SK-N-SH (cell line): Measurements from ENCODE around the gene ELAVL2. TPM values are rescaled to one million over a fixed set of nuclear protein-coding genes. Genes with fewer than 3 reads are reported as not detected.
A peak's percentile ranks its signal among the peaks of the same experiment; 100 is the strongest.

Source experiments
- CTCF ChIA-PET: fragments of 300-600, 350-600 bp; formaldehyde crosslinking; extraction: SDS; loops from one replicate; lab custom pipeline; 2021; lab: Yijun Ruan, JAX
- POLR2A ChIA-PET: fragments of 350-600 bp; sonication (Branson Sonifier 250); formaldehyde crosslinking; extraction: SDS; loops from one replicate; lab custom pipeline; 2020; ENCODE audit warnings: antibody characterized with exemption, inconsistent platforms; lab: Yijun Ruan, JAX
- DNase-seq: peaks from one replicate; pipeline ENCODE4 v3.0.0; 2012
- H2AFZ ChIP-seq: fragments of 200-600 bp; sonication (generic); 2 replicates; pipeline ENCODE4 v1.8.1; 2016; ENCODE audit warnings: antibody characterized with exemption, mild to moderate bottlenecking, low read depth
- H3F3A ChIP-seq: fragments of 200-600 bp; sonication (generic); replicated peaks from 2 replicates; pipeline ENCODE3; 2016; ENCODE audit warnings: antibody characterized with exemption, mild to moderate bottlenecking; ENCODE audit not compliant: insufficient read depth
- H3K27ac ChIP-seq, 2 experiments: fragments of 200-500 bp in 1 of 2; fragments of 200-600 bp in 1 of 2; sonication (Bioruptor generic) in 1 of 2; sonication (generic), shearing (Covaris generic) in 1 of 2; 2 replicates each; pipeline versions ENCODE4 v1.5.1 to v1.6.1; 2014 to 2016; ENCODE audit warnings: low read depth in 2 of 2, inconsistent platforms in 1 of 2, low read length in 1 of 2, mild to moderate bottlenecking in 1 of 2, mixed read lengths in 1 of 2
- H3K27me3 ChIP-seq: fragments of 200-600 bp; sonication (generic), shearing (Covaris generic); 2 replicates; pipeline ENCODE4 v1.6.1; 2016; ENCODE audit warnings: mixed run types; ENCODE audit not compliant: insufficient read depth
- H3K36me3 ChIP-seq, 2 experiments: fragments of 200-500 bp in 1 of 2; fragments of 200-600 bp in 1 of 2; sonication (Bioruptor generic) in 1 of 2; sonication (generic) in 1 of 2; replicated peaks in 1 of 2; 2 replicates each; pipeline versions ENCODE3 to v1.5.1; 2014 to 2016; ENCODE audit warnings: low read length in 1 of 2, mild to moderate bottlenecking in 1 of 2; ENCODE audit not compliant: insufficient read depth in 2 of 2, control insufficient read depth in 1 of 2
- H3K4me1 ChIP-seq, 2 experiments: fragments of 200-500 bp in 1 of 2; fragments of 200-600 bp in 1 of 2; sonication (Bioruptor generic) in 1 of 2; sonication (generic), shearing (Covaris generic) in 1 of 2; 2 replicates each; pipeline versions ENCODE4 v1.5.1 to v1.6.1; 2014 to 2016; ENCODE audit warnings: low read depth in 1 of 2, low read length in 1 of 2, mixed run types in 1 of 2; ENCODE audit not compliant: insufficient read depth in 2 of 2, control insufficient read depth in 1 of 2
- H3K4me2 ChIP-seq: fragments of 200-600 bp; sonication (generic), shearing (Covaris generic); 2 replicates; pipeline ENCODE4 v1.6.1; 2017; ENCODE audit warnings: mixed run types
- H3K4me3 ChIP-seq, 2 experiments: fragments of 200-500 bp in 1 of 2; fragments of 200-600 bp in 1 of 2; sonication (Bioruptor generic) in 1 of 2; sonication (generic), shearing (Covaris generic) in 1 of 2; 2 replicates each; pipeline versions ENCODE4 v1.5.1 to v1.8.1; 2014 to 2016; ENCODE audit warnings: low read depth in 2 of 2, inconsistent platforms in 1 of 2, low read length in 1 of 2, mild to moderate bottlenecking in 1 of 2, mixed read lengths in 1 of 2, moderate library complexity in 1 of 2
- H3K79me2 ChIP-seq: fragments of 200-600 bp; sonication (generic); 2 replicates; pipeline ENCODE4 v1.8.1; 2017; ENCODE audit warnings: mild to moderate bottlenecking; ENCODE audit not compliant: insufficient read depth
- H3K9ac ChIP-seq: fragments of 200-600 bp; sonication (generic); 2 replicates; pipeline ENCODE4 v1.6.1; 2017; ENCODE audit warnings: mixed run types
- H3K9me2 ChIP-seq: fragments of 200-600 bp; sonication (generic); 2 replicates; pipeline ENCODE4 v1.6.1; 2017; ENCODE audit warnings: mixed run types
- H3K9me3 ChIP-seq: fragments of 200-600 bp; sonication (generic); 2 replicates; pipeline ENCODE4 v1.6.1; 2017; ENCODE audit warnings: mixed run types, mild to moderate bottlenecking, moderate library complexity
- H4K20me1 ChIP-seq: fragments of 200-600 bp; sonication (generic); 2 replicates; pipeline ENCODE4 v1.6.1; 2017; ENCODE audit warnings: mild to moderate bottlenecking, mixed run types; ENCODE audit not compliant: insufficient read depth
- ELF1 ChIP-seq: IDR thresholded peaks from 2 replicates; pipeline ENCODE4 v1.4.0; 2012
- EZH2phosphoT487 ChIP-seq: fragments of 200-600 bp; sonication (generic); IDR thresholded peaks from 2 replicates; pipeline ENCODE4 v1.6.1; 2017; ENCODE audit warnings: low read depth, mixed run types, mild to moderate bottlenecking, antibody characterized with exemption, moderate library complexity, borderline replicate concordance
- FOSL2 ChIP-seq: IDR thresholded peaks from 2 replicates; pipeline ENCODE4 v1.4.0; 2012; ENCODE audit warnings: low read depth, mild to moderate bottlenecking, moderate library complexity, borderline replicate concordance
- FOXJ3 ChIP-seq: sonication (generic); formaldehyde crosslinking; IDR thresholded peaks from 2 replicates; pipeline ENCODE4 v1.5.1; 2020; ENCODE audit warnings: mild to moderate bottlenecking, missing genetic modification reagents
- GABPA ChIP-seq: IDR thresholded peaks from 2 replicates; pipeline ENCODE4 v1.4.0; 2012; ENCODE audit warnings: low read depth, mild to moderate bottlenecking
- GATA2 ChIP-seq: sonication (generic); formaldehyde crosslinking; IDR thresholded peaks from 2 replicates; pipeline ENCODE4 v1.5.0; 2020; ENCODE audit warnings: mild to moderate bottlenecking, missing genetic modification reagents
- IRF3 ChIP-seq: fragments of 150-350 bp; IDR thresholded peaks from 2 replicates; pipeline ENCODE4 v1.6.1; 2016; ENCODE audit warnings: mild to moderate bottlenecking, low read depth, low read length
- JUND ChIP-seq: IDR thresholded peaks from 2 replicates; pipeline ENCODE4 v1.4.0; 2012
- NRF1 ChIP-seq: IDR thresholded peaks from 2 replicates; pipeline ENCODE4 v1.6.1; 2012; ENCODE audit warnings: low read depth, mild to moderate bottlenecking, low read length
- PBX3 ChIP-seq: IDR thresholded peaks from 2 replicates; pipeline ENCODE4; 2012
- POLR2AphosphoS5 ChIP-seq: IDR thresholded peaks from 2 replicates; pipeline ENCODE4 v1.6.1; 2012; ENCODE audit warnings: low read depth, low read length
- RAD21 ChIP-seq: IDR thresholded peaks from 2 replicates; pipeline ENCODE4 v1.6.1; 2012; ENCODE audit warnings: mild to moderate bottlenecking, low read length
- RXRA ChIP-seq: IDR thresholded peaks from 2 replicates; pipeline ENCODE4 v1.4.0; 2012; ENCODE audit warnings: low read depth, mild to moderate bottlenecking, borderline replicate concordance
- SIN3A ChIP-seq: IDR thresholded peaks from 2 replicates; pipeline ENCODE4 v1.6.1; 2012; ENCODE audit warnings: low read depth, mild to moderate bottlenecking, low read length, moderate library complexity, borderline replicate concordance
- SMC3 ChIP-seq: IDR thresholded peaks from 2 replicates; pipeline ENCODE4 v1.6.1; 2012; ENCODE audit warnings: low read depth, low read length, improper control_type of control experiment
- TAF1 ChIP-seq: IDR thresholded peaks from 2 replicates; pipeline ENCODE4 v1.6.1; 2012; ENCODE audit warnings: low read depth, mild to moderate bottlenecking, low read length, moderate library complexity, borderline replicate concordance
- TCF12 ChIP-seq: IDR thresholded peaks from 2 replicates; pipeline ENCODE4 v1.4.0; 2012
- TEAD4 ChIP-seq: IDR thresholded peaks from 2 replicates; pipeline ENCODE4 v1.4.0; 2012; ENCODE audit warnings: mild to moderate bottlenecking, borderline replicate concordance; ENCODE audit not compliant: insufficient read depth
- YY1 ChIP-seq: IDR thresholded peaks from 2 replicates; pipeline ENCODE4 v1.4.0; 2012; ENCODE audit warnings: low read depth, mild to moderate bottlenecking
- WGBS: methylation state at CpG from one replicate; pipeline ENCODE4 v1.1.6; 2017; ENCODE audit warnings: low lambda C conversion rate; 5-methylcytosine and 5-hydroxymethylcytosine counted together
- polyA plus RNA-seq, 3 experiments: library from polyadenylated mRNA; depleted of rRNA; stranded (reverse); fragments of >200 nt; gene quantifications; 2 replicates each; pipeline ENCODE4 v1.2.3, GENCODE V29; 2012

The ELAVL2 gene
- polyA plus RNA-seq, 1 of the 3 experiments (the other 2 are of a cell fraction): 0.15 TPM

GRCh38 chr9:23822261-23823169 lies 3.5 kb downstream of the ELAVL2 start:
- no peak overlapping the region for H3K27ac ChIP-seq
- H4K20me1 ChIP-seq: no peaks in the 10 kb centered on the region
- peaks cover 15% of the 10 kb centered on the region for H3K27me3 ChIP-seq
- no peak for TF ChIP-seq FOSL2
- no peak for TF ChIP-seq IRF3
- TF ChIP-seq TAF1: no peak
- no peak for TF ChIP-seq NRF1
- no peak for TF ChIP-seq GATA2
- no peak for TF ChIP-seq SIN3A
- TF ChIP-seq ELF1: no peak
- no peak for TF ChIP-seq TCF12
- no peak for TF ChIP-seq JUND
- no peak for TF ChIP-seq EZH2phosphoT487
- no peak for TF ChIP-seq POLR2AphosphoS5
- no peak for TF ChIP-seq FOXJ3 (CRISPR knock-in tag)
- TF ChIP-seq GABPA: no peak
- no peak for TF ChIP-seq RXRA
- TF ChIP-seq RAD21: no peak
- no peak for TF ChIP-seq PBX3
- TF ChIP-seq SMC3: no peak
- no peak for TF ChIP-seq TEAD4
- TF ChIP-seq YY1: no peak
- H3K4me3 ChIP-seq: no peak overlapping the region; a peak in 1 of 4 replicates
- ChIA-PET CTCF (interaction anchor here (1.5 kb wide), 1 partner anchor 36 kb away, joined by 4 read pairs; no protein-coding TSS in a partner anchor), POLR2A (no interaction called here)
- H3K9me3 ChIP-seq: no peaks in the 10 kb centered on the region
- peaks cover 0 to 29% of the 10 kb centered on the region in 2 experiments; a peak in 2 of 4 replicates for H3K4me1 ChIP-seq
- H3F3A ChIP-seq: no peaks in the 10 kb centered on the region
- no peaks in the 10 kb centered on the region for H3K9me2 ChIP-seq
- 0 out of 2 replicates have a peak overlapping the region, but pooled peaks have one; percentile 70 for H3K4me2 ChIP-seq
- H3K9ac ChIP-seq: no peak overlapping the region
- DNase-seq: peak; percentile 17
- no peaks in the 10 kb centered on the region for H3K79me2 ChIP-seq
- no peaks in the 10 kb centered on the region for H3K36me3 ChIP-seq
- no peak overlapping the region for H2AFZ ChIP-seq
- WGBS: 85% methylated on average over 46 of the region's 46 CpGs
